T-helper 2 cell treated with Interferon-gamma antibody and Interleukin-4, amounts not matched to agents 5 μg/mL and 100 μg/mL, for 36 hours (primary cell): ENCODE measurements around the gene RHEX.

ENCODE experiments used
- DNase-seq: peaks from one replicate; pipeline ENCODE4 v3.0.0; 2021; ENCODE audit warnings: low spot score
- H3K27ac Mint-ChIP-seq: one replicate; pipeline ENCODE4 v1.8.0; 2021; ENCODE audit warnings: mild to moderate bottlenecking, mixed read lengths
- H3K27me3 Mint-ChIP-seq: one replicate; pipeline ENCODE4 v1.8.0; 2021; ENCODE audit warnings: low read depth, mixed read lengths
- H3K36me3 Mint-ChIP-seq: one replicate; pipeline ENCODE4 v1.8.0; 2021; ENCODE audit warnings: low read depth, mixed read lengths
- H3K4me1 Mint-ChIP-seq: one replicate; pipeline ENCODE4 v1.8.0; 2021; ENCODE audit warnings: low read depth, mixed read lengths
- H3K4me3 Mint-ChIP-seq: one replicate; pipeline ENCODE4 v1.8.0; 2022; ENCODE audit warnings: mild to moderate bottlenecking, moderate library complexity, mixed read lengths
- H3K9me3 Mint-ChIP-seq: one replicate; pipeline ENCODE4 v1.8.0; 2021; ENCODE audit warnings: mixed read lengths

The RHEX gene

DNA sequence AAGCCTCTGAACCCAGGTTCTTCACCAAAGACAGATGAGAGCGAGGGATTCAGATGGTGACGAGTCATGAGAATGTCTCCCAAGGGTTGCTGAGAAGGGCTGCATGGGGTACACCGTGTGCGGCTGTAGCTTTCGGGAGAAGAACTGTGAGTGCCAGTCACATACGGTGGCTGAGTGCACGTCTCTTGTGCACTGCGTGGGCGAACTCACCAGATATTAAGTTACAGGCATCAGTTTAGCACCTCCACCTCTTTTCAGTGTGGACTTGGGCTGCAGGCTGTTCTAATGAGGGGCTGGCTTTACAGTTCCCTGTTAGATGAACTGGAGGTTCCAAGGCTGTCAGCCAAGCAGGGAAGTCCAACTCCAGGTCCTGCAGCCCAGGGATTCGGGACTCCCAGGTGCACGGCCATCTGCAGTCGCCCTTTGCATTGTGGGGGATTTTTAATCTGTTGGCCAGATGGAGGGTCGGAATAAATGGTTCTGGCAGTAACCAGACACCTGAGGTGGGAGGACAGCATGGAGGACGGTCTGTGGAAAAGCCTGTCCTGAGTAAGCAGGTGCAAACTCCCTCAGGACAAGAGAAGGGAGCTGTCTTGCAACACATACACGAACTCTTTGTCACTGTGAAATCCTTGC is 90.7 kb downstream of the RHEX start:
- Mint-ChIP-seq H3K4me1 (peaks cover 4% of the 10 kb centered on the region), H3K27ac (no peak overlapping the region), H3K27me3 (peaks cover 63% of the 10 kb centered on the region)

DNA sequence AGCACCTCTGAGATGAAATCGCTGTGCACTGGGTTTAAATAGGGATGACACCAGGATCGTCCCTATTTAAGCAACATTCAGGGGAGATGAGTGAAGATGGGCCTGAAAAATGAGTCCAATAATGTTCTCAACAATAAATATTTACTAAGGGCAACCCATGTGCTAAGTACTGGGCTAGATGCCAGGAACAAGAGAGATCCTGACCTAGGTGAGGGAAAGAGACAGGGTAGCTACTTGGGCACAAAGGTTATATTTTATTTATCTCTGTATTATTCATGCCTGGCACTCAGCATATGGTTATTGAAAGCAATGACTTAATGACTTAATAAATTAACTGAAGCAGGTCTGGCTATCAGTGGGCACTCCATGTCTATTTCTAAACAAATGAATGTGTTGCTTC is 91.6 kb downstream of the RHEX start:
- Mint-ChIP-seq H3K27ac (no peak overlapping the region), H3K4me3 (no peak overlapping the region), H3K27me3 (peaks cover 58% of the 10 kb centered on the region), H3K9me3 (no peaks in the 10 kb centered on the region), H3K36me3 (no peaks in the 10 kb centered on the region), H3K4me1 (peaks cover 4% of the 10 kb centered on the region)
- DNase-seq, result no peak

More for the DNA sequence above, 90.7 kb downstream of the RHEX start:
- Mint-ChIP-seq H3K9me3 (no peaks in the 10 kb centered on the region), H3K36me3 (no peaks in the 10 kb centered on the region), H3K4me3 (no peak overlapping the region)
- DNase-seq, result no peak

DNA sequence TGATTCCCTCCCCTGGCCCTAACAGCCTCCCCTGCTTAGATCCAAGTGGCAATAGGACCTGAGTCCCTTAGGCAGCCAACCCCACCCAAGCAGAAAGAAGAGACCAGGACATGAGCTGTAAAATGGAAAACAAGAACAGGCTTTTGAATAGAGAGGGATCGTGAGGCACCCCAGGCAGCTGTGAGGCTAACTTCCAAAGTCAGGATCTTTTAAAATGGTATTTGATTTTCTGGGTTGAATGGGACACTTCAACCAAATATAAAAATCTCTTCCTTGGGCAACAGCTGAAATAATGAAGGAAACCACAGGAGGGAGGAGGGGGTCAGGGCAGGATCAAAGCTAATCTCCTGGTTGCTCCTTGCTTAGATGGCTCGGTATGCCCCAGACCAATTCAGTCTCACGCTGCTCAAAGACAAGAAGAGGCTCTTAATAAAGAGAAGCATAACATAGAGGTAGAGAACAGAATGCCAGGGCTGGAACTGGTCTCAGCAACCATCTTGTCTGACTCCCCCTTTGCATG is 92.9 kb downstream of the RHEX start:
- H3K4me1 Mint-ChIP-seq, result peaks cover 4% of the 10 kb centered on the region
- H3K4me3 Mint-ChIP-seq, result no peak overlapping the region
- no peak for DNase-seq
- H3K27me3 Mint-ChIP-seq, result peaks cover 45% of the 10 kb centered on the region
- no peak overlapping the region for H3K27ac Mint-ChIP-seq
- H3K9me3 Mint-ChIP-seq, result no peaks in the 10 kb centered on the region
- no peaks in the 10 kb centered on the region for H3K36me3 Mint-ChIP-seq
